GM18519 (cell line): Measurements from ENCODE around the gene CDH19.
"Not testable (repeated sequence)": the region's sequence is repeated elsewhere in the genome, so short reads cannot be mapped to it uniquely, and the experiment has no call there.

Experiments used
- ATAC-seq: cut with Tn5 transposase; IDR thresholded peaks from one replicate; pipeline ENCODE4 v1.9.1; 2021; ENCODE audit warnings: mild to moderate bottlenecking, moderate library complexity; ENCODE audit not compliant: unreplicated experiment, low FRiP score

Gene CDH19

DNA sequence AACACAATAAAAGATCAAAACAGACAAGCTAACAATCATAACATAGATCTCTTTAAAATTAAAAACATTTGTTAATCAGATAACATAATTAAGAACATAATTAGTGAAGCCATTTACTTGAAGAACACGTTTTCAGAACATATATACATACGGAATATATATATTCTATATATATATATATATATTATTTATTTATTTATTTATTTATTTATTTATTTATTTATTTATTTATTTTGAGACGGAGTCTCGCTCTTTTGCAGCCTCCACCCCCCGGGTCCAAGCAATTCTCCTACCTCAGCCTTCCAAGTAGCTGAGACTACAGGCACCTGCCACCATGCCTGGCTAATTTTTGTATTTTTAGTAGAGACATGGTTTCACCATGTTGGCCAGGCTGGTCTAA, 137.7 kb downstream of the CDH19 start:
- ATAC-seq: not testable (repeated sequence)

DNA sequence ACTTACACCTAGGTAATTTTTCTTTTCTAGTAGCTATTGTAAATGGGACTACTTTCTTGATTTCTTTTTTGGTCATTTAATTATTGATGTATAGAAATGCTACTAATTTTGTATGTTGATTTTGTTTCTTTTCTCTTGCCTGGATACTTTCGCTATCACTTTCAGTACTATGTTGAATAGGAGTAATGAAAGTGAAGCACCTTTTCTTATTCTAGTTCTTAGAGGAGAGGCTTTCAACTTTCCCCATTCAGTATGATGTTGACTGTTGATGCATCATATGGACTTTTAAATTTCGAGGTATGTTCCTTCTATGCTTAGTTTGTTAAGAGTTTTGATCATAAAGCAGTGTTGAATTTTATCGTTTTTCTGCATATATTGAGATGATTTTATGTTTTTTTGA, 142.5 kb downstream of the CDH19 start:
- ATAC-seq: peak; percentile 49

DNA sequence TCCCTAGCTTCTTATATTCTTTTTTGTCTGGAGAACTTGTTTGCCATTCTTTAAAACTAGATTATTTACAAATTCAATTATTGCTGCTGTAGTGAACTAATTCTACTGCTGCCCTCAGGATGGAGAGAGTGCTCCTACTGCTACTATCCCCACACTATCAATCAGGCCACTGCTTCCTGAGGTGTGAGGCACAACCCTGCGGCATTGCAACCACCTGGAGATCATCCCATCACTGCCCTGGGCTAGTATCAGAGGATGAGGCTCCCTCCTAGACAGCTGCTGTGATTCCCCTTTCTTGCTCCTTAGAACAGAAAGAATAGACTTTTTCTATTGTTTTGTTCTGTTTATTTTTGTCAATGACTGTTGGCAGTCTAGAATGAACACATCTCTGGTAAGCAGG, 146.6 kb downstream of the CDH19 start:
- ATAC-seq: no peak
